ENCODE results near the gene BRD8. TPM values are rescaled to one million over a fixed set of nuclear protein-coding genes. Genes with fewer than 3 reads are reported as not detected.

BRD8 gene
- total and polyA plus RNA-seq, 10 of the 15 experiments (the other 5 are each of a cell fraction or from before 2014, with no cell fraction given) = 28.1 to 78.5 (median 44.5) TPM

- POLR2A ChIA-PET = no interaction called here
Observed at GRCh38 chr5:138140268-138140667, 38.2 kb downstream of the BRD8 start.

More at GRCh38 chr5:138140268-138140667, 38.2 kb downstream of the BRD8 start:
- H3K79me2 ChIP-seq (ENCODE audit: control insufficient read depth, insufficient read depth, low read length) = no peaks in the 10 kb centered on the region
- no peaks in the 10 kb centered on the region for H3K36me3 ChIP-seq (ENCODE audit: control insufficient read depth in 2 of 2, insufficient read depth in 2 of 2, low read length in 1 of 2)
- FAIRE-seq = no peak
- H4K20me1 ChIP-seq (ENCODE audit: control insufficient read depth, insufficient read depth) = no peaks in the 10 kb centered on the region
- no peak overlapping the region for H3K4me3 ChIP-seq
- SMC1A ChIA-PET (ENCODE audit: uncharacterized antibody, unreplicated experiment) = interaction anchor here (0.7 to 1.3 kb wide), 2 partner anchors 9 to 58 kb away, joined by 3 to 5 read pairs; no protein-coding TSS in a partner anchor
- H2AFZ ChIP-seq (ENCODE audit: control insufficient read depth, low read depth, low read length) = no peak overlapping the region
- WGBS (ENCODE audit: insufficient coverage, insufficient replicate concordance, low lambda C conversion rate, missing lambda C conversion rate) = 50% methylated on average over 4 of the region's 4 CpGs
- no peak overlapping the region for H3K9ac ChIP-seq (ENCODE audit: control insufficient read depth, insufficient read depth, low read length)
- TF ChIP-seq ZBTB11 (CRISPR knock-in tag; IDR thresholded peaks at IDR 0.05) (no peak), ASH2L (IDR thresholded peaks at IDR 0.05; ENCODE audit: borderline replicate concordance, low read depth) (no peak), POLR2AphosphoS2 (IDR thresholded peaks at IDR 0.05; ENCODE audit: low read depth, low read length) (no peak), CHD1 (IDR thresholded peaks at IDR 0.05; ENCODE audit: low read depth, low read length) (no peak), CEBPZ (IDR thresholded peaks at IDR 0.05; ENCODE audit: low read depth, low read length) (no peak), SREBF1 (IDR thresholded peaks at IDR 0.05; ENCODE audit: low read length) (no peak), ZNF384 (IDR thresholded peaks at IDR 0.05; ENCODE audit: borderline replicate concordance, low read depth, low read length) (no peak), EP300 (IDR thresholded peaks at IDR 0.05; ENCODE audit: borderline replicate concordance in 1 of 2, control insufficient read depth in 1 of 2, low read depth in 2 of 2, low read length in 2 of 2) (no peak), LARP7 (IDR thresholded peaks at IDR 0.05) (no peak)
- TF ChIP-seq, protein P1, sequence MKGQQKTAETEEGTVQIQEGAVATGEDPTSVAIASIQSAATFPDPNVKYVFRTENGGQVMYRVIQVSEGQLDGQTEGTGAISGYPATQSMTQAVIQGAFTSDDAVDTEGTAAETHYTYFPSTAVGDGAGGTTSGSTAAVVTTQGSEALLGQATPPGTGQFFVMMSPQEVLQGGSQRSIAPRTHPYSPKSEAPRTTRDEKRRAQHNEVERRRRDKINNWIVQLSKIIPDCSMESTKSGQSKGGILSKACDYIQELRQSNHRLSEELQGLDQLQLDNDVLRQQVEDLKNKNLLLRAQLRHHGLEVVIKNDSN (IDR thresholded peaks at IDR 0.05; ENCODE audit: borderline replicate concordance, extremely low read length, insufficient read depth, low read depth, low read length) = no peak
- no peak for DNase-seq (ENCODE audit: low read depth, low spot score)
- in situ Hi-C loops (cut with MboI) = no loop called here
- no peaks in the 10 kb centered on the region for H3K4me1 ChIP-seq (ENCODE audit: control insufficient read depth, insufficient read depth, low read length)
- ATAC-seq = no peak
- no peak overlapping the region for H3K27ac ChIP-seq (ENCODE audit: control insufficient read depth, insufficient read depth)
- no peaks in the 10 kb centered on the region for H3K9me3 ChIP-seq (replicated peaks; ENCODE audit: control insufficient read depth, insufficient read depth, low read length)
- CTCF ChIA-PET = interaction anchor here (0.6 to 1.9 kb wide), 3 partner anchors 63 to 989 kb away, joined by 3 to 8 read pairs (median 8); no protein-coding TSS in a partner anchor
- RAD21 ChIA-PET (ENCODE audit: unreplicated experiment) = interaction anchor here (1.2 to 1.4 kb wide), 2 partner anchors 63 to 361 kb away, joined by 3 to 4 read pairs; no protein-coding TSS in a partner anchor
- BruUV-seq (replicated peaks) = no TSS peak
- intact Hi-C loops (cut with micrococcal nuclease; ENCODE audit: unreplicated experiment) = no loop called here
- H3K27me3 ChIP-seq (replicated peaks in 1 of 2; ENCODE audit: control insufficient read depth in 2 of 2, insufficient read depth in 2 of 2, low read length in 1 of 2) = no peaks in the 10 kb centered on the region
- H3K4me2 ChIP-seq (ENCODE audit: control insufficient read depth, insufficient read depth) = no peak overlapping the region
